Activated CD4-positive, alpha-beta T cell treated with anti-CD3 and anti-CD28 coated beads for 36 hours (primary cell): ENCODE measurements around the gene POLD2. TPM values are rescaled to one million over a fixed set of nuclear protein-coding genes. Genes with fewer than 3 reads are reported as not detected.
A peak's percentile ranks its signal among the peaks of the same experiment; 100 is the strongest.
"Not testable (repeated sequence)": the region's sequence is repeated elsewhere in the genome, so short reads cannot be mapped to it uniquely, and the experiment has no call there.

ENCODE experiments used
- ATAC-seq: fragments of 200-7000 bp; cut with Tn5 transposase; one replicate; pipeline ENCODE4 v1.10.0; 2021; ENCODE audit warnings: mild to moderate bottlenecking, moderate library complexity
- CTCF ChIA-PET: fragments of 350-600 bp; sonication (Branson Sonifier 250); formaldehyde crosslinking; loops from one replicate; lab custom pipeline; 2021; ENCODE audit warnings: antibody characterized with exemption; lab: Charles Lee
- POLR2A ChIA-PET: fragments of 350-600 bp; sonication (Branson Sonifier 250); formaldehyde crosslinking; loops from one replicate; lab custom pipeline; 2021; ENCODE audit warnings: antibody characterized with exemption, inconsistent platforms; lab: Charles Lee
- DNase-seq: peaks from one replicate; pipeline ENCODE4 v3.0.0-alpha.2; 2020
- H3K27ac Mint-ChIP-seq: one replicate; pipeline ENCODE4 v1.8.0; 2021; ENCODE audit warnings: mixed read lengths
- H3K27me3 Mint-ChIP-seq: one replicate; pipeline ENCODE4 v1.8.0; 2021; ENCODE audit warnings: mixed read lengths
- H3K36me3 Mint-ChIP-seq: one replicate; pipeline ENCODE4 v1.8.0; 2021; ENCODE audit warnings: low read depth, mixed read lengths
- H3K4me1 Mint-ChIP-seq: one replicate; pipeline ENCODE4 v1.8.0; 2021; ENCODE audit warnings: mixed read lengths
- H3K4me3 Mint-ChIP-seq: one replicate; pipeline ENCODE4 v1.8.0; 2021; ENCODE audit warnings: mild to moderate bottlenecking, moderate library complexity, mixed read lengths
- H3K9me3 Mint-ChIP-seq: one replicate; pipeline ENCODE4 v1.8.0; 2021; ENCODE audit warnings: low read depth, mixed read lengths
- intact Hi-C, 2 experiments: fragments of 100-400 bp; cut with DNase I in 1 of 2; cut with micrococcal nuclease in 1 of 2; formaldehyde crosslinking; loops; one replicate each; pipeline versions ENCODE4 v1.14.2 to v1.15.1; 2022 to 2024; cut with DNase I, micrococcal nuclease
- total RNA-seq, 2 experiments: library from RNA; stranded (reverse); gene quantifications; one replicate each; pipeline ENCODE4 v1.2.3, GENCODE V29; 2021

Gene POLD2
- 100 to 1,000 TPM; 250 to 347 TPM for total RNA-seq

- intact Hi-C loops: loop anchor here (1.0 to 2.0 kb wide), 12 partner anchors 19 to 723 kb away; partner anchors contain the start of genes POLM (in 2 of the 2), YKT6 (in 2 of the 2), AEBP1 (in 1 of the 2) and DBNL (in 1 of the 2)
- Mint-ChIP-seq H3K27ac (peak within 1 kb of the TSS; percentile 89), H3K27me3 (no peaks in the 10 kb centered on the region), H3K9me3 (no peaks in the 10 kb centered on the region), H3K4me3 (peak within 1 kb of the TSS; percentile 86), H3K4me1 (peaks cover 42% of the 10 kb centered on the region), H3K36me3 (peaks cover 38% of the 10 kb centered on the region)
- DNase-seq (peak; percentile 99), ATAC-seq (peak; percentile 100)
- POLR2A ChIA-PET: interaction anchor here (0.6 to 0.7 kb wide), 2 partner anchors 9 to 42 kb away, joined by 3 read pairs; no protein-coding TSS in a partner anchor
- CTCF ChIA-PET: interaction anchor here (0.7 to 1.9 kb wide), 4 partner anchors 8 to 541 kb away, joined by 3 to 6 read pairs (median 3); partner anchors contain the start of gene STK17A
Measured at GRCh38 chr7:44123190-44124003, at the start of gene POLD2. TSS of gene POLD2 (minus strand) at chr7:44123548. CDS start at chr7:44122053, 1,495 bp downstream.

DNA sequence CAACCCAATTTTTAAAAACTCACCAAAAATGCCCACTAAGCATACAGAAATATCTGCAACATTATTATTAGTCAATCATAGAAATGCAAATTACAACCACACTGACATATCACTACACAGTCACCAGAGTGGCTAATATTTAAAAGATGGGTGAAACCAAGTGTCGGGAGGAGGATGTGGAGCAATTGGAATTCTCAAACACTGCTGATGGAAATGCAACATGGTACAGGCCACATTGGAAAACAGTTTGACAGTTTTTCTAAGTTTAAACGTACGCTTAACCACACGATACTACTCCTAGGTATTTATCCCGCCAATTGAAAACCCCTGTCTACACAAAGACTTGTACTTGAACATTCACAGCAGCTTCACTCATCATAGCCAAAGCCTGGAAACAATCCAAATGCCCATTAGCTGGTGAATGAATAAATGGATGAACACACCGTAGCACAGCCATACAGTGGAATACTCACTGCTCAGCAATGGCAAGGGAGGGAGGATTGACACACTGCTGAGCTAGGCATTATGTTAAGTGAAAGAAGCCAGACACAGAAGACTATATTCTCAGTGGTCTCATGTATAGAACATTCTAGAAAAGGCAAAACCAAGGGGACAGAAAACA, 49.6 kb upstream of the POLD2 start:
- intact Hi-C loops: no loop called here
- H3K36me3 Mint-ChIP-seq: no peaks in the 10 kb centered on the region
- CTCF ChIA-PET: interaction anchor here (2.5 kb wide), 1 partner anchor 10 kb away, joined by 8 read pairs; no protein-coding TSS in a partner anchor
- POLR2A ChIA-PET: no interaction called here
- DNase-seq (no peak), ATAC-seq (no peak)
- peaks cover 1% of the 10 kb centered on the region for H3K27me3 Mint-ChIP-seq
- H3K4me3 Mint-ChIP-seq: no peak overlapping the region
- peaks cover under 1% of the 10 kb centered on the region for H3K4me1 Mint-ChIP-seq
- no peak overlapping the region for H3K27ac Mint-ChIP-seq
- H3K9me3 Mint-ChIP-seq: no peaks in the 10 kb centered on the region

DNA sequence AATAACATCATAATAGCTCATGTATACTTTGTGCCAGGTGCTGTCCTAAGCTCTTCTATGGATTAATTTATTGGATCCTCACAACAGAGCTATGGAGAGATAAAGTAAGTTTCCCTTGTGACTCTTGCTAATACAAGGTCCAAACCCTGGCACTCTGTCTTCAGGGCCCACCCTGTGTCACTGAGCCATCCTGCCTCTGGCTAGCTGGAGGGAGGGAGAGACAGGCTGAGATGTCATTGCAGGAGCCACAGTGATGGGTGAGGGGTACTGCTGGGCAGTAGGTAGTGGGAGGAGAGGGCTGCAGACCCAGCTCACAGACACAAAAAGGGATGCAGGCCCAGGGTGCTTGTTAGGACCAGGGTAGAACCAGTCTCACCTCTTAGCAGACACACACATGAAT, 49.0 kb upstream of the POLD2 start:
- ChIA-PET CTCF (interaction anchor here (2.5 kb wide), 1 partner anchor 9 kb away, joined by 8 read pairs; no protein-coding TSS in a partner anchor), POLR2A (no interaction called here)
- H3K27ac Mint-ChIP-seq: no peak overlapping the region
- ATAC-seq: no peak
- intact Hi-C loops: no loop called here
- H3K36me3 Mint-ChIP-seq: no peaks in the 10 kb centered on the region
- DNase-seq: no peak
- H3K9me3 Mint-ChIP-seq: no peaks in the 10 kb centered on the region
- H3K27me3 Mint-ChIP-seq: peaks cover 1% of the 10 kb centered on the region
- no peak overlapping the region for H3K4me3 Mint-ChIP-seq
- H3K4me1 Mint-ChIP-seq: peaks cover 6% of the 10 kb centered on the region

DNA sequence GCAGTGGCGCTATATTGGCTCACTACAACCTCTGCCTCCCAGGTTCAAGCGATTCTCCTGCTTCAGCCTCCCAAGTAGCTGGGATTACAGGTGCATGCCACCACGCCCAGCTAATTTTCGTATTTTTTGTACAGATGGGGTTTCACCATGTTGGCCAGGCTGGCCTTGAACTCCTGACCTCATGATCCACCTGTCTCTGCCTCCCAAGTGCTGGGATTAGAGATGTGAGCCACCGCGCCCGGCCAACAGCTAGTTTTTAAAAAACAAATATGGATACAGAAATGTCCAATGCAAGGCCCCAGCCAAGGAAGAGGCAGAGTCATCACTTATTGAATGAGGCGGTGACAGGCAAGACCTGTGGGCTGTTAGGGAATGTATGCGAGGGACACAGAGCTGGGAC, 48.6 kb upstream of the POLD2 start:
- H3K36me3 Mint-ChIP-seq, ATAC-seq, intact Hi-C loops, H3K27ac Mint-ChIP-seq, H3K4me3 Mint-ChIP-seq, H3K27me3 Mint-ChIP-seq, H3K9me3 Mint-ChIP-seq, POLR2A ChIA-PET, DNase-seq, H3K4me1 Mint-ChIP-seq: not testable (repeated sequence)
- CTCF ChIA-PET: interaction anchor here (2.5 kb wide), 1 partner anchor 9 kb away, joined by 8 read pairs; no protein-coding TSS in a partner anchor

- DNase-seq: no peak
- peaks cover 1% of the 10 kb centered on the region for H3K9me3 Mint-ChIP-seq
- ChIA-PET POLR2A (no interaction called here), CTCF (no interaction called here)
- no peaks in the 10 kb centered on the region for H3K27me3 Mint-ChIP-seq
- intact Hi-C loops: no loop called here
- H3K27ac Mint-ChIP-seq: no peak overlapping the region
- H3K36me3 Mint-ChIP-seq: no peaks in the 10 kb centered on the region
- no peak for ATAC-seq
- peaks cover 6% of the 10 kb centered on the region for H3K4me1 Mint-ChIP-seq
- no peak overlapping the region for H3K4me3 Mint-ChIP-seq
Measured at GRCh38 chr7:44167920-44168319, 44.6 kb upstream of the POLD2 start.

DNA sequence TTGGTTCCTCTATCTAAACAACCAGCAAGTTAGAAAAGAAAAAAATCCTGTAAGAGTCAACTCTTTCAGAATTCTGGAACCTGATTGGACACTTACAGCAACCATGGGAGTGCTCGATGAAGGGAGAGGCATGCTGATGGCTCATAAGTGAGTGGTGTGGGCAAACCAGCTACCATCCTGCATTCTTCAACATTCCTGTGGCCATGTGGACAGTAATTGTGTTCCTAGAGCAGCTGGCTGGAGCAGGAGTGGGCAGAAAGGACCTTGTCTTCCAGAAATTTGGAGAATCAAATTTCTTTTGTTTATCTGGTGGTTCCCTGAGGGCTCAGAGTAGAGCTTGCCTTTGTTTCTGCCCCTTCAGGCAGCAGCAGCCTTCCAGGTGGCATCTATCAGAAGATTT, 40.2 kb upstream of the POLD2 start:
- Mint-ChIP-seq H3K27ac (no peak overlapping the region), H3K9me3 (peaks cover 1% of the 10 kb centered on the region), H3K4me3 (no peak overlapping the region), H3K4me1 (peaks cover 6% of the 10 kb centered on the region), H3K36me3 (no peaks in the 10 kb centered on the region), H3K27me3 (no peaks in the 10 kb centered on the region)
- ChIA-PET CTCF (interaction anchor here (0.9 to 1.9 kb wide), 3 partner anchors 9 to 78 kb away, joined by 3 to 8 read pairs (median 3); no protein-coding TSS in a partner anchor), POLR2A (no interaction called here)
- intact Hi-C loops: no loop called here
- no peak for ATAC-seq
- DNase-seq: no peak

GRCh38 chr7:44162785-44163395, 39.5 kb upstream of the POLD2 start:
- ATAC-seq: no peak

DNA sequence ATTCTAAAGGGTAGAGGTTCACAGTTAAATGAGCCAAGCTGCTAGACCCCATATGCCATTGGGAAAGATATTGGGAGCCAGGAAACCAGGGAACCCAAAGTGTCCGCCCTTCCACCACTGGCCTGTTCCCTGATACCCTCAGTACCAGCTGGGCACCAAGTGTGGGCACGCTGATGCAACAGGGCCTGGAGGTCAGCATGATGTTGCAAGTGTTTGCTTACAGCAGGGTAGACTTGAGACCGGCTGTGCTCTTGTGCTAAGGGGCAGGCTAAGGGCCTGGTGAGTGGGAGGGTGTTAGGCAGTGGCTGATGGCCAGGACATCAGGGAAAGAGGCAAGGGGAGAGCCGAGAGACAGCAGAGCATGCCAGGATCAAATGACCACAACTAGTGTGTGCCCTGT, 38.8 kb upstream of the POLD2 start:
- ChIA-PET POLR2A (no interaction called here), CTCF (interaction anchor here (1.9 kb wide), 1 partner anchor 11 kb away, joined by 8 read pairs; no protein-coding TSS in a partner anchor)
- DNase-seq: no peak
- Mint-ChIP-seq H3K27me3 (no peaks in the 10 kb centered on the region), H3K27ac (no peak overlapping the region), H3K9me3 (peaks cover 1% of the 10 kb centered on the region), H3K4me3 (no peak overlapping the region), H3K4me1 (no peaks in the 10 kb centered on the region), H3K36me3 (no peaks in the 10 kb centered on the region)
- intact Hi-C loops: no loop called here
- ATAC-seq: no peak

More at GRCh38 chr7:44162785-44163395, 39.5 kb upstream of the POLD2 start:
- intact Hi-C loops: no loop called here
- H3K27me3 Mint-ChIP-seq: no peaks in the 10 kb centered on the region
- no peak overlapping the region for H3K27ac Mint-ChIP-seq
- CTCF ChIA-PET: interaction anchor here (0.9 to 1.9 kb wide), 3 partner anchors 10 to 79 kb away, joined by 3 to 8 read pairs (median 3); no protein-coding TSS in a partner anchor
- POLR2A ChIA-PET: no interaction called here
- H3K4me1 Mint-ChIP-seq: peaks cover 5% of the 10 kb centered on the region
- H3K4me3 Mint-ChIP-seq: no peak overlapping the region
- H3K9me3 Mint-ChIP-seq: peaks cover 1% of the 10 kb centered on the region
- no peaks in the 10 kb centered on the region for H3K36me3 Mint-ChIP-seq
- no peak for DNase-seq

- intact Hi-C loops: no loop called here
- Mint-ChIP-seq H3K4me1 (no peaks in the 10 kb centered on the region), H3K27me3 (no peaks in the 10 kb centered on the region), H3K27ac (no peak overlapping the region), H3K36me3 (no peaks in the 10 kb centered on the region), H3K9me3 (peaks cover 1% of the 10 kb centered on the region), H3K4me3 (no peak overlapping the region)
- CTCF ChIA-PET: no interaction called here
- DNase-seq (no peak), ATAC-seq (no peak)
- POLR2A ChIA-PET: no interaction called here
Measured at GRCh38 chr7:44161371-44161770, 38.0 kb upstream of the POLD2 start.

GRCh38 chr7:44159824-44160630, 36.7 kb upstream of the POLD2 start:
- Mint-ChIP-seq H3K9me3 (peaks cover 1% of the 10 kb centered on the region), H3K4me3 (no peak overlapping the region), H3K36me3 (no peaks in the 10 kb centered on the region), H3K27ac (no peak overlapping the region), H3K4me1 (no peaks in the 10 kb centered on the region), H3K27me3 (no peaks in the 10 kb centered on the region)
- DNase-seq (no peak), ATAC-seq (no peak)
- ChIA-PET POLR2A (no interaction called here), CTCF (interaction anchor here (0.6 kb wide), 1 partner anchor 16 kb away, joined by 3 read pairs; no protein-coding TSS in a partner anchor)
- intact Hi-C loops: no loop called here
